HG03280 (cell line): Measurements from ENCODE around the gene CATSPERB.
"Not testable (repeated sequence)": the region's sequence is repeated elsewhere in the genome, so short reads cannot be mapped to it uniquely, and the experiment has no call there.

Experiments
- ATAC-seq: cut with Tn5 transposase; IDR thresholded peaks from one replicate; pipeline ENCODE4 v1.9.1; 2021; ENCODE audit warnings: mild to moderate bottlenecking, moderate library complexity; ENCODE audit not compliant: unreplicated experiment

The CATSPERB gene

DNA sequence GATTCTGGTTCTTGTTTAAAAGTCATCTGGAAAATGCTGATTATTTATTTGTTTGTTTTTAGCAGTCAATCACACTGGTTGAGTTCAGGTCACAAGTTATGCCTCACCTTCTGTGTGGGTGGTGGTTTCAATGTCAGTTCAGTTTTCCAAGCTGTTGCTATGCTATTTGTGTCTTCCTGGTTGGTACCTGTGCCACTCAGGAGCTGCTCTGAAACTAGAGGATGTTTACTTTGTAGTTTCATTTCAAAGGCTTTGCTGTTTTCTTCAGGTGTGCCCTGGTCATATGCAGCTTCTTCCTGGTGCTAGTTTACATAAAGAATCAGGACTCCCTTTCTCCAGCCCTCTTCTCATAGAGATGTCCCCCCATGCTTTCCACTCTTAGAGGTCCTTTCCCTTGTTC, 146.0 kb downstream of the CATSPERB start:
- no peak for ATAC-seq

DNA sequence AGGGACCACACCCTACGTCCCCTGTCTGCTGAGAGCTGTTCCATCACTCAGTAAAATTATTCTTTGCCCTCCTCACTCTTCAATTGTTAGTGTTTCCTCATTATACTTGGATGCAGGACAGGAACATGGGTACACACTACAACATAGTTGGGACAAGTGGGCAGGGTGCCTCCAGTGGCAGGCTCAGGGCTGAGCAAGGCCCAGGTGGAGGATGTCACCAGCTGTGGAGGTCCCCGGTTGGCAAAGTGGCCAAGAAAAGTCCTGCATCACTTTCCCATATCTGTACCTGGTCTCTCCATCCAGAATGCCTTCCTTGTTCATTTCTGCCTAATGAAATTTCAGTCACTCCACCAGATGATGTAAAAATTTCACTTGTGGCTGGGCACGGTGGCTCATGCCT, 149.1 kb downstream of the CATSPERB start:
- ATAC-seq: no peak

DNA sequence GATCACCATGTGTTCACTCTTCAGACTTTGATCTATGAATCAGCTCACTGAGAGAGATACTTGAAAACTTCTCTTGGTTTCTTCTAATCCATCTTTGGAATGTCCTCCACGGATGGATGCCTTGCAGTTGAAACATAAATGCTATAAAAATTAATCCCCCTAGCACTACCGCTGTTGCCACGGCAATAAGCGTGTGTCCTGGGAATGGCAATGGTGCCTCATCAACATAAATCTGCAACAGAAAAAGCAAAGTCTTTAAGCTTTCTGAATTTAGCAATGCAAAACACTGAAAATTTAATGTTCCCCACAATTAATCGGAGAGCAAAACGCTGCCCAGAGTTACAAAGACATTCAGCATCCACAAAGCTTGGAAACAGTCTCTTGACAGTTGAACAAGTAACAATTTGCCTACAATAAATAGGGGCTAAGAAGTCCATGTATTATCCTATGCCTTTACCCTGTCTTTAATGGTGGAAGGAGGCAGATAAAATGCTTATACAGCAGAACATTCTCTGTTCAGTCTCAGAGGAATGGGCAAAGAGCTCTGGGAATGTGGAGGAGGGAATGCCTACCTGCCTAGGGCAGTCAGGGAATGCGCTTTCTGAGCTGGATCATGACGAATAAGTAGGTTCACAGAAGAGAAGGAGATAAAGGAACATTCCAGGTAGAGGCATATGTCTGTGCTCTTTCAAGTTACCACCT, 150.9 kb downstream of the CATSPERB start:
- no peak for ATAC-seq

DNA sequence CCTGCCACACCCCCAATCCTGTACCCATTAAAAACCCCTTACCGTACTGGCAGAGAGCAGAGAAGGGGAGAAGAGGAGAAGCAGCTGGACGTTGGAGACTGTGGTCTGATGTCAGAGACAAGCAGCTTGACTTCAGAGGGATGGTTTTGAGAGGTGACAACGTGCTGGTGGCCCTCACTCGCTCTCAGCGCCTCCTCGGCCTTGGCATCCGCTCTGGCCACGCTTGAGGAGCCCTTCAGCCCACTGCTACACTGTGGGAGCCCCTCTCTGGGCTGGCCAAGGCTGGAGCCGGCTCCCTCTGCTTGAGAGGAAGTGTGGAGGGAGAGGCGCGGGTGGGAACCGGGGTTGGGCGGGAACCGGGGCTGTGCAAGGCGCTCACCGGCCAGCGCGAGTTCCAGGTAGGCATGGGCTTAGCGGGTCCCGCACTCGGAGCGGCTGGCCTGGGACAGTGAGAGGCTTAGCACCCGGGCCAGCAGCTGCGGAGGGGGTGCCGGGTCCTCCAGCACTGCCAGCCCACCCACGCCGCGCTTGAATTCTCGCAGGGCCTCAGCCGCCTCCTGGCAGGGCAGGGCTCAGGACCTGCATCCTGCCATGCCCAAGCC, 154.2 kb downstream of the CATSPERB start:
- no peak for ATAC-seq

DNA sequence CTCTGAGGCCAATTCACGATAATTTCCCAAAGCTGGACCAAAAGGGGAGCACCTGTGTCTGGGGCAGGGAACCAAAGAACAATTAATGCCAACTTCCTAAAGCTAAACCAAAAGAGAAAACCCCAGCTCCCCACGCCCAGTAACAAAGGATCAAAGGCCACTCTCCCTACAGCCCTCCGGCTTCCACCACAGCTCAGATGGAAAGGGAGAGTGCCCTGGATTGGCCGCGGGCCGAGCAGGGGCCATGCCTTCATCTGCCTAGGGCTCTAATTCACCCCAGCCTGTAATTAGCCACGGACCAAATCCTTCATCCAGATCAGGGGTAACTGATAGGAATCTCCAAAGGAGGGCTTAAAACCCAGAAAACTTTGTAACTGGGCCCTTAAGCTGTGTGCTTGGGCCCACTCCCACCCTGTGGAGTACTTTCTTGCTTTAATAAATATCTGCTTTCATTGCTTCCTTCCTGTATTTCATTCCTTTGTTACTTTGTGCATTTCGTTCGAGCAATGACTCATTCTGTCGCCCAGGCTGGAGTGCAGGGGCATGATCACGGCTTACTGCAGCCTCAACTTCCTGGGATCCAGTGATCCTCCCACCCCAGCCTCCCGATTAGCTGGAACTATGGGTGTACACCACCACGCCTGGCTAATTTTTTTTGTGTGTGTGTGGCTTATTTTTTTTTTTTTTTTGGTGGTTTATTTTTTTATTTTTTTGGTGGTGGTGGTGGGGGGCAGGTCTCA, 156.2 kb downstream of the CATSPERB start:
- ATAC-seq: no peak

DNA sequence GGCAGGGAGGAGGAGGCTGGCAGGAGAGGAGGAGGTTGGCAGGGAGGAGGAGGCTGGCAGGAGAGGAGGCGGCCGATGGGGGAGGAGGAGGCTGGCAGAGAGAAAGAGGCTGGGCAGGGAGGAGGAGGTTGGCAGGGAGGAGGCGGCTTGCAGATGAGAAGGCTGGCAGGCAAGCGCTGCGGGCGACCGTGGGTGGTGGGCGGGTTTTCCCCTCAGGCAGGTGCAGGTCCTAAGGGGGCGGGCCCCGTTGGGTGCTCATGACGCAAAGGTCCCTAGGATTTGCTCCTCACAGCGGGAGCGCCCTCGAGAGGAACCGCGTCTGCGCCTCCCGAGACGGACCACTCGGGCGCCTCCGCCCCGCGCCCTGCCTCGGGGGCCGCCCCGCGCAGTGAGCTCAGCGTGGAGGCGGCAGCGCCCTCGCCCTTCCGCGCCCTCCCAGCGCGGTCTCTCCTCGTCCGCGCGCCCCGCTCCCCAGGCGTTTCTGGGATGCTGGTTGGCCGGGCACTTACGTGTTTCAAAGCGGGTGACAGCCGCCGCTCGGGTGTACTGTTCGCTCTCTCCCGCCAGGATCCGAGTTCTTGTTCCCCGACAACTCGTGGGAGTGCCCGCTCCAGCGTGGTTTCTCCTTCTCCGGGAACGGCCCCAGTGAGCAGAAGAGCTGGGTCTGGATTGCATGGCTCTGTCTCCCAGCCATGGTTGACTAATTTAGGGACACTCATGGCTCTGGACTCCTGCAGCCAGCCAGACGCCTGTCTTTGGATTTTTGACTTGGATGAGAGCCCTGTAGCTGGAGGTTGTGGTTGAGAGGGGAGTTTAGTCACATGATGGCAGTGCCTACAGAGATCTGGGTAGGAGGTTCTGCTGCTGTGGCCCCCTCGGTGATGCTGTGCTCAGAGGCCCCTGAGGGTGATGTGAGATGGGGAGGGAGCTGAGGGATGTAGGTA, 157.7 kb downstream of the CATSPERB start:
- ATAC-seq: peak; percentile 40

DNA sequence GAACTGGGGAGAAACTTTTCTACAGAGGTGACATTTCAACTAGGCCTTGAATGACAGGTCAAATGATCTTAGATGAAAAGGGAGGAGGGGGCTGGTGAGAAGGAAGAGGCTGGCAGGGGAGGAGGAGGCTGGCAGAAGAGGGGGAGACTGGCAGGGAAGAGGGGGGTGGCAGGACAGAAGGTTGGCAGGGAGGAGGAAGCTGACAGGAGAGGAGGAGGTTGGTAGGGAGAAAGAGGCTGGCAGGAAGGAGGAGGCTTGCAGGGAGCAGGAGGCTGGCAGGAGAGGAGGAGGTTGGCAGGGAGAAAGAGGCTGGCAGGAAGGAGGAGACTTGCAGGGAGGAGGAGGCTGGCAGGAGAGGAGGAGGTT, 158.4 kb downstream of the CATSPERB start:
- no peak for ATAC-seq

DNA sequence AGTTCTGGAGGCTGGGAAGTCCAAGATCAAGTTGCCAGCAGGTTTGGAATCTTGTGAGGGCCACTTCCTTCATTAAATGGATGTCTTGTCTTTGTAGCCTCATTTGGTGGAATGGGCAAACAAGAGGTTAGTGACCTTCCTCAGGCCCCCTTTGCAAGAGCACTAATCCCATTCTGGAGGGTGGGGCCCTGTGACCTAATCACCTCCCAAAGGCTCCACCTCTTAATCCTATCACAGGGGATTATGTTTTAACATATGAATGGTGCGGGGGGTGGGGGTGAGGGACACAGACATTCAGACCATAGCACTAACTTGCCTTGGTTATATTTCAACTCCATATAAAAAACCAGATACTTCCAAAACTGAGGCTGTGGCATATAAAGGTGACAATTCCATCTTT, 161.9 kb downstream of the CATSPERB start:
- no peak for ATAC-seq

DNA sequence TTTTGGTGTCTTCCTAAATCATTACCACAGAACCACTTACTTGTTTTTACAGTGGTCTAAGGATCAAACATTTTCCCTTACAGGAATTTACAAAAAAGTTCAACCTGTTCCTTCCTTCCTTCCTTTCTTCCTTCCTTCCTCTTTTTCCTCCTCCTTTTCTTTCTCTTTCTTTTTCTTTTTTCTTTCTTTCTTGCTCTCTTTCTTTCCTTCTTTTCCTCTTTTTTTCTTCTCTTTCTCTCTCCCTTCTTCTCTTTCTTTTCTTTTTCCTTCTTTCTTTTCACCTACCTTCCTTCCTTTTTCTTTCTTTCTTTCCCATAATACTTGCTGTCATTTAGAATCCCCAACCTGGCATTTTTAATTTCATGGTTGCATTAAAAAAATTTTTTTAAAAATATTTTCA, 162.6 kb downstream of the CATSPERB start:
- ATAC-seq: no peak

DNA sequence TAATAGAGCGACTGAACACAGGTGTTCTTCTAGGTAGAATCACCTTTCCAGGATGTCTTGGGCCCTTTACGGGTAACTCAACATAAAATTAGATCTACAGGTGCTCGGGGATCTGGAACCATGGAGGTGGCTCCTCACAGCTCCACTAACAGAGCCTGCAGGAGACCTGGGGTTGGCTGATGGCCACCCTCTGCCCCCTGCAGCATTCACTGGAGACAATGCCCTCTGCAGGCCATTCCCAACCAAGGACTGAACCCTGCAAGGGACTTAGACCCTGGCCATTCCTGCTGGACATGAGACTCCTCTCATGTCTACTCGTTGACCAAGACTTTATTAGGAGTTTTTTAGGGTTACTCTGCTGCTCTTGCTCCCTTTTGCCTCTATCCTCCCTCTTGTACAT, 163.3 kb downstream of the CATSPERB start:
- ATAC-seq: no peak

DNA sequence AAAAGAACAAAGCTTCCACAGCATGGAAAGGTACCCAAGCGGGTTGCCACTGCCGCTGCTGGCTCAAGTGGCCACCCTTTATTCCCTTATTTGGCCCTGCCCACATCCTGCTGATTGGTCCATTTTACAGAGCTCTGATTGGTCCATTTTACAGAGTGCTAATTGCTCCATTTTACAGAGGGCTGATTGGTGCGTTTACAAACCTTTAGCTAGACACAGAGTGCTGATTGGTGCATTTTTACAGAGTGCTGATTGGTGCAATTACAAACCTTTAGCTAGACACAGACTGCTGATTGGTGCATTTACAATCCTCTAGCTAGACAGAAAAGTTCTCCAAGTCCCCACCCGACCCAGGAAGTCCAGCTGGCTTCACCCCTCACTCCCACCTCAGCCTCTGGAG, 164.1 kb downstream of the CATSPERB start:
- not testable (repeated sequence) for ATAC-seq

DNA sequence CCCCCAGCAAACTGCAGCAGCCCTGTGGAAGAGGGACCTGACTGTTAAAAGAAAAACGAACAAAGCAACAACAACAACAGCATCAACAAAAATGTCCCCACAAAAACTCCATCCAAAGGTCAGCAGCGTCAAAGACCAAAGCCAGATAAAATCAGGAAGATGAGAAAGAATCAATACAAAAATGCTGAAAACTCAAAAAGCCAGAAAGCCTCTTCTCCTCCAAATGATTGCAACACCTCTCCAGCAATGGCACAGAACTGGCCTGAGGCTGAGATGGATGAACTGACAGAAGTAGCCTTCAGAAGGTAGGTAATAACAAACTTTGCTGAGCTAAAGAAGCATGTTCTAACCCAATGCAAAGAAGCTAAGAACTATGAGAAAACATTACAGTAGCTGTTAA, 176.4 kb downstream of the CATSPERB start:
- no peak for ATAC-seq

DNA sequence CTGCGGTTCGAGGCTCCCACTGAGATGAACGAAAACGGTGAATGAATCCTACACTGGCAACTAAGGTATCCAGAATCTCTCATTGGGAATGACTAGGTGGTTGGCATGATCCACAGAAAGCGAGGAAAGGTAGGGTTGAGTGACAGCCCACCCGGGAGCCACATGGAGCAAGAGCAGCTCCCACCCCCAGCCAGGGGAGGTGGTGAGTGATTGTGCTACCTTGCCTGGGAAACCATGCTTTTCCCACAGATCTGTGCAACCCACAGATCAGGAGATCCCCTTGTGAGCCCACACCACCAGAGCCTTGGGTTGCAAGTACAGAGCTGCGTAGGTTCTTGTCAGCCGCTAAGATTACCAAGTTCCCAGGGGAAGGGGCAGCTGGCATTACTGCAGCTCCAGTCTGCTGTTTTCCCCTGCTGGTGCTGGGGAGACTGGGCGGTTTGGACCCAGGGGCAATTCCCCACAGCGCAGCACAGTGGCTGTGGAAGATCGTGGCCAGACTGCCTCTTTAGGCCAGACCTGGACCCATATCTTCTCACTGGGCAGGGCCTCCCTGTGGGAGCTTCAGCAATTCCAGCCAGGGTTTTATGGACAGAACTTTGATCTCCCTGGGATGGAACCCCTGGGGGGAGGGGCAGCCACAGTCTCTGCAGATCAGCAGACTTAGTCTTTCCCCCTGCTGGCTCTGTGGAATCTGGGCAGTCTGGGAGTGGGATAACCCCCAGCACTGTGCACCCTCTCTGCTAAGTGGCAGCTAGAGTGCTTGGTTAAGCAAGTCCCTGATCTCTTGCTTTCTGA, 177.2 kb downstream of the CATSPERB start:
- no peak for ATAC-seq

DNA sequence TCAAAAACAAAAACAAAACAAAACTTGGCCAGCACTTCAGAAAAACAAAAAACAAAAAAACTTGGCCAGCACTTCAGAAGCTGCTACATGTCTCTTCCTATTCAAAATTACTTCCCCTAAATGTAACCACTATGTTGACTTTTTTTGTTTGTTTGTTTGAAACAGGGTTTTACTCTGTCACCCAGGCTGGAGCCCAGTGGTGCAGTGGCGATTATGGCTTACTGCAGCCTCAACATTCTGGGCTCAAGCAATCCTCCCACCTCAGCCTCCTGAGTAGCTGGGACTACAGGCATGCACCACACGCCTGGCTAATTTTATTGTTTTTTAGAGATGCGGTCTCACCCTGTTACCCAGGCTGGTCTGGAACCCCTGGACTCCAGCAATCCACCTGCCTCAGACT, 183.8 kb downstream of the CATSPERB start:
- no peak for ATAC-seq

DNA sequence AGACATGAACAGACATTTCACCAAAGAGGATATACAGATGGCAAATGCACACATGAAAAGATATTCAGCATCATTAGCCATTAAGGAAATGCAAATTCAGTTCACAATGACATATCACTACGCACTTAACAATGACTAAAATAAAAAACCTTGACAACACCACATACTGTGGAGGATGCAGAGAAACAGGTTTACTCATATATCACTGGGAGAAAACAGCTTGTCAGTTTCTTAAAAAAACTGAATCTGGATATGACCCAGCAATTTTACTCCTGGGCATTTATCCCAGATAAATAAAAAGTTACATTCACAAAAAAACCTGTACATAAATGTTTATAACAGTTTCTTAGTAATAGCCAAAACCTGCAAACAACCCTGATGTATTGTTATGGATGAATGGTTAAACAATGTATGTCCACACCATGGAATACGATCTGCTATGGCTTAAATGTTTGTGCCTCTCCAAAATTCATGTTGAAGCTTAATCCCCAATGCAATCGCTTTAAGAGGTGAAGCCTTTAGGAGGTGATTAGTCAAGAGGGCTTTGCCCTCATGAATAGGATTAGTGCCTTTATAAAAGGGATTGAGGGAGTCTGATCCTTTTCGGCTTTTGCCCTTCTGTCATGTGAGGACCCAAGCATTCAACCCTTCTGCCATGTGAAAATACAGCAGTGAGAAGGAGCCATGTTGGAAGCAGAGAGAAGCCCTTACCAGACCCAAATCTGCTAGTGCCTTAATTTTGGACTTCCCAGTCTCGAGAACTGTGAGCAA, 185.8 kb downstream of the CATSPERB start:
- no peak for ATAC-seq

DNA sequence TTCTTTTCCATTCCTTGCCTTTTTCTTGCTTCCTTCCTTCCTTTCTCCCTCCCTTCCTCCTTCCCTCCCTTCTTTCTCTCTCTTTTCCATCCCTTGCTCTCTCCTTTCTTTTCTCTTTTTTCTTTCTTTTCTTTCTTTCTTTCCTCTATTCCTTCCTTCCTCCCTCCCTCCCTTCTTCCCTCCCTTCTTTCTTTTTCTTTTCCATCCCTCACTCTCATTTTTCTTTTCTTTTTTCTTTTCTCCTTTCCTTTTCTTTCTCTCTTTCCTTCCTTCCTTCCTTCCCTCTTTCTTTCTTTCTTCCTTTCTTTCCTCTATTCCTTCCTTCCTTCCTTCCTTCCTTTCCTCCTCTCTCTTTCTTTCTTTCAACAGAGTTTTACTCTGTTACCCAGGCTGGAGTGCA, 186.7 kb downstream of the CATSPERB start:
- ATAC-seq: no peak

DNA sequence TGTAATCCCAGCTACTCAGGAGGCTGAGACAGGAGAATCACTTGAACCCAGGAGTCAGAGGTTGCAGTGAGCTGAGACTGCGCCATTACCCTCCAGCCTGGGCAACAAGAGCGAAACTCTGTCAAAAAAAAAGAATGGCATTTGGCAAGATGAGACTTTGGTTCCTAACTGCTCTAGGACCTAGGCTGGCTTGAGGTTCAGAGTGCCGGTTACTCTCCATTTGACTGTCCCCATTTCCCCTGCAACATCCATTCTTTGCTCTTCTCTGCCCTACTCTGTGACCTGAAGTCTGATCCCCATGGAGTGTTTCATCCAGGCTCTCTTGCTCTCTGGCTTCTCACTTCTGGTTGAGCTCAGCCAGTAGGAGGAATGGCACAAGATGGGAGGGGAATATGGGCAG, 195.6 kb downstream of the CATSPERB start:
- no peak for ATAC-seq

DNA sequence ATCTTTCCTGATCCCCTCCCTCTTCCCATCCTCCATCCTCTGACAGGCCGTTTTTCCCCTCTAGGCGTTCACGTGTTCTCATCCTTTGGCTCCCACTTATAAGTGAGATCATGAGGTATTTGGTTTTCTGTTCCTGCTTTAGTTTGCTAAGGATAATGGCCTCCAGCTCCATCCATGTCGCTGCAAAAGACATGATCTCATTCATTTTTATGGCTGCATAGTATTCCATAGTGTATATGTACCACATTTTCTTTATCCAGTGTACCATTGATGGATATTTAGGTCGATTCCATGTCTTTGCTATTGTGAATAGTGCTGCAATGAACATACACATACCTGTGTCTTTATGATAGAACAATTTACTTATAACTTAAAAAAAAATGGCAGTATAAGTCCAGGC, 197.8 kb downstream of the CATSPERB start:
- ATAC-seq: not testable (repeated sequence)

DNA sequence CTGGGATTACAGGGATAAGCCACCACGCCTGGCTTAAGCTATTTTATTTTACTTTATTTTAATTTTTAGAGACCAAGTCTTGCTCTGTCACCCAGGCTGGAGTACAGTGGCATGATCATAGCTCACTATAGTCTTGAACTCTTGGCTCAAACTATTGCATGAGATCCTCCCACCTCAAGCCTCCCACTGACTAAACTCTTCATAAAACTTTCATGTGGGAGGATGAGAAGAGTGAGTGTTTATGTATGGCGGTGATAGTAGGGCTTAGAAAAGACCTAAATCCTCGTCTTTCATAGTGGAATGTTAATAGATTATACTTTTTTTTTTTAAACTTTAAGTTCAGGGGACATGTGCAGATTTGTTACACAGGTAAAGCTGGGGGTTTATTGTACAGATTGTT, 198.3 kb downstream of the CATSPERB start:
- no peak for ATAC-seq
